NCI-H1092 (cell line): Measurements from ENCODE around the gene INHA.

Experiments
- DNase-seq: peaks from one replicate; lab custom pipeline; 2025; lab: John Stamatoyannopoulos, UW

The INHA gene

GRCh38 chr2:219575566-219576504, 3.7 kb downstream of the INHA start:
- DNase-seq: no peak

DNA sequence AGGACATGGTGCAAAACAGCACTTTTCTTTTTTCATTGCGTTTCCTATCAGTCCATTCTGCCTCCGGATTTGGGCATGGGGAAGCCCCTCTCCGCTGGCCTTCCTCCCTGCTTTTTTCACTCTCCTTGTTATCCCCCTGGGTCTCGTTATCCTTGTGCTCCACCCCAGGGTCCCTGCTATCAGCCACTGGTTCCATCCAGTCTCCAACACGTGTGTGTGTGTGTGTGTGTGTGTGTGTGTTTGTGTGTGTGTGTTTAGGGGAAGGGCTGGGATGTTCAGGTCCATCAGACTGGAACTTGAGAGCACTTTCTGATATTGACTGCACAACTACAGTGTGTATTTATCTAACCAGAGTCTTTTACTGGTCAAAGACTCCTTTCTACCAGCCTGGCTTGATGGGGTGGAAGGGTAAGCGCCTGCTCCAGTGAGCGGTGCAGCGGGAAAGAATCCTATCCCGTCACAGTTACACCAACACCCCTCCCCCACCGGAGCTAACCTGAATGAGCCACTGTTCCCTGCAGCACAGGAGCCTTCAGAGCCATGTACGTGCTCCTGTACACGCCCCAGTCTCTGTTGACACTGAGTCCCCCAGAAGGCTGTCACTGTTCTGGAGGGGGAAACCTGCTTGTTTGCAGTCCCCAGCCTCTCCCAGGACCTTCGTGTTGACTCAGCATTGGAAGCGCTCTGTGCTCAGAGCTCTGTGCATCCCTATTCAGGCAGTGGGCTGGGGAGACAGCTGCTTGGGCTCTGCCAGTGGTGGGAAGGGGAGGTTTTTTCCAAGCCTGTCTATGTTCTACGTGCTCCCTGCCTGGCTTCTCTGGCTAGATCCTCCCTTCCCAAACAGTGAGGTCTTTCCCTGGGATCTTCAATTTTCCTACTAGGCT, 4.6 kb downstream of the INHA start:
- DNase-seq: peak; percentile 16

DNA sequence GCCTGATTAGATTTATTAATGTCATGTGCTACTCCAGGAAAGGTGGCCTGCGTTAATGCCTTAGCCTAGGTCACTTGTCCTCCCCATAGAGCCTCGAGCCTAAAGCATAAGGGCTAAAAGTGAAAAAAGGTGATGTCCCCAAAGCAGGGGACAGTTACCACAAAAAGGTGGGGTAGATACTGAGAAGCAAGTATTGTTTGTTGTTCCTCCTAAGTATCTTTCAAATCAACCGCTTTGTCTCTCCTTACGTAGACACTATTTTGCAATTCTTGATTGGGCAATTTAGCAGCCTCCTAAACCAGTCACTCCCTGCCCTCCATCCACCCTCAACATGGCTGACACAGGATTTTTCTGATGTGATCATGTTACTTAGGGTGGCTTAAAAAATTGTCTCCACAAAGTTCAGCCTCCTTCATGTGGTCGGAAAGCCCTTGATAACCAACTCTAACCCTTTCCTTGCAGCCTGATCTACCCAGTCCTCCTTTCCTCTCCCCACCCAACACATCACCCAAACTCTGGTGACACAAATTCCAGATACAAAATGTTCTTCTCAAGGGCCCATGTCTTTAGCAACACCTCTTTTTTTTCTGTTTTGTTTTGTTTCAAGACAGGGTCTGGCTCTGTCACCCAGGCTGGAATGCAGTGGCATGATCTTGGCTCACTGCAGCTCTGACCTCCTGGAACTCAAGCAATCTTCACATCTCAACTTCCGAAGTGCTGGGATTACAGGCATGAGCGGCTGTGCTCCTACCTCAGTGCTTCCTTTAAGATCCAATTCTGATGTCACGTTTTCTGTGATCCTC, 6.9 kb downstream of the INHA start:
- DNase-seq: no peak

DNA sequence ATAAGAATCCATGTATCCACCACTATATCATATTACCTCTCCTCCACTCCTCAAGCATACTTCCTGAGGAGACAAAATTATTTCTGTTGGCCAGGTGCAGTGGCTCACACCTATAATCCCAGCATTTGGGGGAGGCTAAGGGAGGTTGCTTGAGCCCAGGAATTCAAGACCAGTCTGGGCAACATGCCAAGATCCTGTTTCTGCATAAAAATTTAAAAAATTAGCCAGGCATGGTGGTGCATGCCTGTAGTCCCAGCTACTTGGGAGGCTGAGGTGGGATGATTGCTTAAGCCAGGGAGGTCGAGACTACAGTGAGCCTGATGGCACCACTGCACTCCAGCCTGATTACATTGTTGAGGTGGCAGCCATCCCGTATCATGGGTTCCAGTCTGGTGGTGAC, 9.2 kb downstream of the INHA start:
- DNase-seq: no peak

DNA sequence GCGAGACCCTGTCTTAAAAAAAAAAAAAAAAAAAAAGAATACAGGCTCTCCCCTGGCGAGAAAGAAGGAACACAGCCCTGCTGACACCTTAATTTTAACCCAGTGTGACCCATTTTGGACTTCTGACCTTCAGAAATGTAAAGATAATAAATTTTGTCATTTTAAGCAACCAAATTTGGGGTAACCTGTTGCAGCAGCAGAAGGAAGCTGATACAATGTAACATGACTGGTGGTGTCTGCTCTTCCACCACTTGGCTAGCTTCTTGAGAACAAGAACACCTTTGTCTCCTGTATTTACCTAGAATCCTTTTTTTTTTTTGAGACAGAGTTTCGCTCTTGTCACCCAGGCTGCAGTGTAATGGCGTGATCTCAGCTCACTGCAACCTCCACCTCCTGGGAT, 19.0 kb downstream of the INHA start:
- no peak for DNase-seq

GRCh38 chr2:219592736-219593135, 20.6 kb downstream of the INHA start:
- no peak for DNase-seq

- no peak for DNase-seq
These were observed 21.0 kb downstream of the INHA start for GRCh38 chr2:219593154-219593553.

- no peak for DNase-seq
These were observed 23.1 kb downstream of the INHA start for GRCh38 chr2:219595256-219595655.

DNA sequence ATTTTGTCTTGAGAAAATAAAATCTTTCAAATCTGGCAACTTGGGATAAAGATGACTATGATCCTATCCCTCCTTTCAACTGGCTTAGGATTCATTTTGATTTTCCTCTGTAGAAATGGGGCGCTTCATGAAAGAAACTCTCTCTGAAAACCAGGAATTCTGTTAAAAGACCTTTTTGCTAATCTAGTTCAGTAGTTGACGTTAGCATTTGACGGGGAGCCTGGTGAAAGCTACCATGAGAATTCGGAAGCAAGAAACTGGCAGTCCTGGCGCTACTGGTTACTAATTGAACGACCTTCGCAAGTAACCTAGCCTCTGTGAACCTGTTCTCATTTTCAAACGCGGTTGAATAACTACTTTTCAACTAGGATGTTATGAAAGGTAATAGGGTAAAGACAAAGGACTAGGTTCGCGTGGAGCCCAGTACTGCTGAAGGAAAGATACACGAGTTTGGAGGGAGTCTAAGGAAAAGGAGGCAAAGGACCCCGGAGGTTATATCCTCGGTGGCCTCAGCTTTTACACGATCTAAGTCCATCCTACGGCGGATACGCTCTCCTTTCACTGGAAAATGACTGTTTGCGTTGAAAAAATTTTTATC, 24.9 kb downstream of the INHA start:
- no peak for DNase-seq

DNA sequence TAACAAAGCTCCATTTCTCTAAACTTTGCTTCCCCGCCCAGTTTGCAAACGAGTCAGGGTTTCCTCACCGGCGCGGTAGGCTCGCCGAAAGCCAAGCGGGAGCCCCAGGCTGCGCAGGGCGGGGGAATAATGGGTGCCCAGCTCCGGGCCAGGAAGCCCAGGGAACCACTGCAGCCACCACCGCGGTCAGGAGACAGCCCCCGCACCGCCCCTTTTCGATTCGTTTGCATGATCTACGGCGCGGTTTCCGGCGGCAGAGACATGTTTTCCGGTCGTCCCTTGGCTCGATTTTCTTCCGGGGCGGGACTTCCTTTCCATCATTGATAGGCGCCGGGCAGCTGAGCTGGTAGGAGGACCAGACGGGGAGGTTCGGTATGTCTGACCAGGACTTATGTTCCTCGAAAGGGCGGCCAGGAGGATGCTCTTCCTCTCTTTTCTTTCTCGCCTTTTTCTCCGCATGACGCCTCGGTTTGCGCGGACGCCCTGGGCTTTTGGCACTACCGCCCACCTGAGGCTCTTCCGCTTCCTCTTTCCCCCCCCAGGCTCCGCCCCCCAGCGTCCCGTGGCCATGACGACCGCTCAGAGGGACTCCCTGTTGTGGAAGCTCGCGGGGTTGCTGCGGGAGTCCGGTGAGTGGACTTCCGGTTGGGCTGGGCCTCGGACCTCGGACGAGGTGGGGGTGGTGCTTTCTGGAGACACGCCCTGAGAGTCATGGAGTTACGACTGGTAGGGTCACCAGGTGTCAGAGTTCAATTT, 25.6 kb downstream of the INHA start, which contains the start of gene STK11IP:
STK11IP (plus strand) TSS at position 306 of the 756 bp plus-strand sequence; CDS start at position 569, 263 bp downstream.
- peak; percentile 91 for DNase-seq

DNA sequence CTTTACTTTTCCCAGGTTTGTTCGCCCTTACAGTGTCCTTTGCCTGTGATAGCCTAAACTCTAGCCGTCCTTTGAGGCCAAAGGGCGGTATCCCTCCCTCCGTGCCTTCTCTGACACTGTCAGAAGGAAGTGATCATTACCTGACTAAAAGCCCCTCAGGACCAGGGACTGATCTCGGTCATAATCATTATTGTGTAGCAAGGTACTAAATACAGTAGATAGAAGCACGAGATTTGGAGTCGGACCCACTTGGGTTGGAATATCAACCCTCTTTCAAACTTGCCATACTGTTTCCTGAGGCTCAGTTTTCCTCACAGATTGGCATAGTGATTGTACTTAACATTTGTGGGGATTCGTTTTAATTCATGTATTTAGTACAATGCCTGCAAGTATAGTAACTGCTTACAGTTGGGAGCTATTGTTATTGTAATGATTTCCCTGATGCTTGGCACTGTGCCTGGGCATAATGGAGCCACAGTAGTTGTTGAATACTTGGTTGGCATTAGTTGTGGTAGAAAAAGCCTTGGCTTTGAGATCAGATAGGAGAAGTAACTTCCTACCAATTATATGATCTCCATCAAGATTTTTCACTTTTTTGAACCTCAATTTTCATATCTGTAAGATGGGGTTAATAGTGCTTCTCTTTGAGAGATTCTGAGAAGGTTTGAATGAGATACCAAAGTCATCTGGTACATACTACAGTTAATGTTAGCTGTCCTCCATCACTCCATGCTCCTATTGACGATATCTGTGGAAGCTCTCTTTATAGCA, 26.4 kb downstream of the INHA start:
- DNase-seq: no peak

GRCh38 chr2:219603771-219604170, 31.7 kb downstream of the INHA start:
- no peak for DNase-seq

- DNase-seq: no peak
These were observed 33.5 kb downstream of the INHA start for GRCh38 chr2:219605607-219605954.

DNA sequence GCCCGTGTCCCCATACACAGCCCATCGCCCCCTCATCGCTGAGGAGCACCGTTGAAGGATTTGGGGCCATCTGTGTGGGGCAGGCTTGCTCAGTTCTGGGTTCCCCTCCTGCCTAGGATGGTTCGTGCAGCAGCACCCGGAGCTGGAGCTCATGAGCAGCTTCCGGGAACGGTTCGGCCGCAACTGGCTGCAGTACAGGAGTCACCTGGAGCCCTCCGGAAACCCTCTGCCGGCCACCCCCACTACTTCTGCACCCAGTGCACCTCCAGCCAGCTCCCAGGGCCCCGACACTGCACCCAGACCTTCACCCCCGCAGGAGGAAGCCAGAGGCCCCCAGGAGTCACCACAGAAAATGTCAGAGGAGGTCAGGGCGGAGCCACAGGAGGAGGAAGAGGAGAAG, 35.8 kb downstream of the INHA start:
- DNase-seq: no peak

DNA sequence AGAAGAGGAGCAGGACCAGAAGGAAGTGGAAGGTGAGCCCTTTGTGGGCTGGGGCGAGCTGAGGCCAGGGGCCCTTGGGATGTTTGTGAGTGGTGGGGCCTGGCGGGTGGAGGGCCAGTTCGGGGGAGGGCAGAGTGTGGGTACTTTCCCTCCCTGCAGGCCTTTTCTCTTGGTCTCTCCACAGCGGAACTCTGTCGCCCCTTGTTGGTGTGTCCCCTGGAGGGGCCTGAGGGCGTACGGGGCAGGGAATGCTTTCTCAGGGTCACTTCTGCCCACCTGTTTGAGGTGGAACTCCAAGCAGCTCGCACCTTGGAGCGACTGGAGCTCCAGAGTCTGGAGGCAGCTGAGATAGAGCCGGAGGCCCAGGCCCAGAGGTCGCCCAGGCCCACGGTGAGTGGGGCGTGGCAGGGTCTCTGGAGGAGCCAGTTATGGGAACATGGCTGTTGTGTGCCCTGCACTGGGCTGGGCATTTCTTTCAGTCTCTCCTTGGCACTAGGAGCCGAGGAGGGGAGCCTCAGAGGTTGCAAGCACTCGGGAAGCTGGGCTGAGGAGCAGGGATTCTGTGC, 36.4 kb downstream of the INHA start:
- no peak for DNase-seq

- no peak for DNase-seq
These were observed 37.1 kb downstream of the INHA start for GRCh38 chr2:219609149-219609750.

DNA sequence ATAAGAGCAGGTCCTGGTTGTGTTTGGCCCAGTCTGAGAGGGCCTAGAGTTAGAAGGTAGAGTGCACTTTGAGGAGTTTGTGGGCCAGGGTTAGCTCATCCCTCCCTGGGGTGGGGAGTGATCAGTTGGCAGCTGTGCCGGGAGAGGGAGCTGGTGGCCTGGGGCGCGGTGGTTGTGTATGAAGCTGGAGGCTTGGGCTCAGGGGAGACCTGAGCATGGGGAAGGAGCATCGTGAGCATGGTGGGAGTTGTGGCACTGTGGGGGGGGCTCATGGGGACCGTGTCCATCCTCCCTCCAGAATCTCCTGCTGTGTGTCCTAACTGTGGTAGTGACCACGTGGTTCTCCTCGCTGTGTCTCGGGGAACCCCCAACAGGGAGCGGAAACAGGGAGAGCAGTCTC, 39.2 kb downstream of the INHA start:
- no peak for DNase-seq

- DNase-seq: no peak
These were observed 39.9 kb downstream of the INHA start for GRCh38 chr2:219611866-219612576.
